Ishikawa (cell line): ENCODE results near the gene OR2D2.

Experiments used
- CEBPB ChIP-seq: IDR thresholded peaks from 2 replicates; pipeline ENCODE4 v1.6.1; 2012
- CREB1 ChIP-seq: IDR thresholded peaks from 2 replicates; pipeline ENCODE4 v1.6.1; 2012; ENCODE audit warnings: low read depth
- EGR1 ChIP-seq: IDR thresholded peaks from 2 replicates; pipeline ENCODE4 v1.6.1; 2012
- EP300 ChIP-seq: IDR thresholded peaks from 2 replicates; pipeline ENCODE4 v1.6.1; 2012; ENCODE audit warnings: borderline replicate concordance
- FOXM1 ChIP-seq: IDR thresholded peaks from 2 replicates; pipeline ENCODE4 v1.6.1; 2012; ENCODE audit warnings: low read depth, borderline replicate concordance
- NFIC ChIP-seq: IDR thresholded peaks from 2 replicates; pipeline ENCODE4 v1.6.1; 2012
- RAD21 ChIP-seq: IDR thresholded peaks from 2 replicates; pipeline ENCODE4 v1.6.1; 2012; ENCODE audit warnings: low read depth
- TAF1 ChIP-seq: IDR thresholded peaks from 2 replicates; pipeline ENCODE4 v1.6.1; 2012; ENCODE audit warnings: low read depth, mild to moderate bottlenecking
- TCF12 ChIP-seq: IDR thresholded peaks from 2 replicates; pipeline ENCODE4 v1.6.1; 2012; ENCODE audit warnings: low read depth
- TEAD4 ChIP-seq: IDR thresholded peaks from 2 replicates; pipeline ENCODE4 v1.6.1; 2012
- YY1 ChIP-seq: IDR thresholded peaks from 2 replicates; pipeline ENCODE4 v1.6.1; 2012; ENCODE audit warnings: low read depth
- ZBTB7A ChIP-seq: IDR thresholded peaks from 2 replicates; pipeline ENCODE4 v1.6.1; 2012; ENCODE audit warnings: low read depth
- TF ChIP-seq, protein P1 (sequence below): IDR thresholded peaks from 2 replicates; pipeline ENCODE4 v1.6.1; 2012
- TF ChIP-seq, protein P2 (sequence below): IDR thresholded peaks from 2 replicates; pipeline ENCODE4 v1.6.1; 2012; ENCODE audit warnings: low read depth, mild to moderate bottlenecking
- TF ChIP-seq, protein P3 (sequence below): IDR thresholded peaks from 2 replicates; pipeline ENCODE4 v1.6.1; 2012

The OR2D2 gene

GRCh38 chr11:6898911-6899310, 6.6 kb upstream of the OR2D2 start:
- TF ChIP-seq ZBTB7A (no peak), TAF1 (no peak), RAD21 (no peak), CEBPB (no peak), TEAD4 (no peak), EP300 (no peak), EGR1 (no peak), FOXM1 (no peak), YY1 (no peak), NFIC (no peak)
- TF ChIP-seq, protein P1, sequence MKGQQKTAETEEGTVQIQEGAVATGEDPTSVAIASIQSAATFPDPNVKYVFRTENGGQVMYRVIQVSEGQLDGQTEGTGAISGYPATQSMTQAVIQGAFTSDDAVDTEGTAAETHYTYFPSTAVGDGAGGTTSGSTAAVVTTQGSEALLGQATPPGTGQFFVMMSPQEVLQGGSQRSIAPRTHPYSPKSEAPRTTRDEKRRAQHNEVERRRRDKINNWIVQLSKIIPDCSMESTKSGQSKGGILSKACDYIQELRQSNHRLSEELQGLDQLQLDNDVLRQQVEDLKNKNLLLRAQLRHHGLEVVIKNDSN = no peak
- TF ChIP-seq, protein P2, sequence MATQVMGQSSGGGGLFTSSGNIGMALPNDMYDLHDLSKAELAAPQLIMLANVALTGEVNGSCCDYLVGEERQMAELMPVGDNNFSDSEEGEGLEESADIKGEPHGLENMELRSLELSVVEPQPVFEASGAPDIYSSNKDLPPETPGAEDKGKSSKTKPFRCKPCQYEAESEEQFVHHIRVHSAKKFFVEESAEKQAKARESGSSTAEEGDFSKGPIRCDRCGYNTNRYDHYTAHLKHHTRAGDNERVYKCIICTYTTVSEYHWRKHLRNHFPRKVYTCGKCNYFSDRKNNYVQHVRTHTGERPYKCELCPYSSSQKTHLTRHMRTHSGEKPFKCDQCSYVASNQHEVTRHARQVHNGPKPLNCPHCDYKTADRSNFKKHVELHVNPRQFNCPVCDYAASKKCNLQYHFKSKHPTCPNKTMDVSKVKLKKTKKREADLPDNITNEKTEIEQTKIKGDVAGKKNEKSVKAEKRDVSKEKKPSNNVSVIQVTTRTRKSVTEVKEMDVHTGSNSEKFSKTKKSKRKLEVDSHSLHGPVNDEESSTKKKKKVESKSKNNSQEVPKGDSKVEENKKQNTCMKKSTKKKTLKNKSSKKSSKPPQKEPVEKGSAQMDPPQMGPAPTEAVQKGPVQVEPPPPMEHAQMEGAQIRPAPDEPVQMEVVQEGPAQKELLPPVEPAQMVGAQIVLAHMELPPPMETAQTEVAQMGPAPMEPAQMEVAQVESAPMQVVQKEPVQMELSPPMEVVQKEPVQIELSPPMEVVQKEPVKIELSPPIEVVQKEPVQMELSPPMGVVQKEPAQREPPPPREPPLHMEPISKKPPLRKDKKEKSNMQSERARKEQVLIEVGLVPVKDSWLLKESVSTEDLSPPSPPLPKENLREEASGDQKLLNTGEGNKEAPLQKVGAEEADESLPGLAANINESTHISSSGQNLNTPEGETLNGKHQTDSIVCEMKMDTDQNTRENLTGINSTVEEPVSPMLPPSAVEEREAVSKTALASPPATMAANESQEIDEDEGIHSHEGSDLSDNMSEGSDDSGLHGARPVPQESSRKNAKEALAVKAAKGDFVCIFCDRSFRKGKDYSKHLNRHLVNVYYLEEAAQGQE = no peak

GRCh38 chr11:6895010-6895409, 2.7 kb upstream of the OR2D2 start:
- TF ChIP-seq ZBTB7A = no peak
- TF ChIP-seq CEBPB = no peak
- no peak for TF ChIP-seq CREB1
- no peak for TF ChIP-seq YY1
- TF ChIP-seq FOXM1 = no peak
- TF ChIP-seq TEAD4 = no peak
- TF ChIP-seq RAD21 = no peak
- TF ChIP-seq, protein P3, sequence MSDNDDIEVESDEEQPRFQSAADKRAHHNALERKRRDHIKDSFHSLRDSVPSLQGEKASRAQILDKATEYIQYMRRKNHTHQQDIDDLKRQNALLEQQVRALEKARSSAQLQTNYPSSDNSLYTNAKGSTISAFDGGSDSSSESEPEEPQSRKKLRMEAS = no peak

DNA sequence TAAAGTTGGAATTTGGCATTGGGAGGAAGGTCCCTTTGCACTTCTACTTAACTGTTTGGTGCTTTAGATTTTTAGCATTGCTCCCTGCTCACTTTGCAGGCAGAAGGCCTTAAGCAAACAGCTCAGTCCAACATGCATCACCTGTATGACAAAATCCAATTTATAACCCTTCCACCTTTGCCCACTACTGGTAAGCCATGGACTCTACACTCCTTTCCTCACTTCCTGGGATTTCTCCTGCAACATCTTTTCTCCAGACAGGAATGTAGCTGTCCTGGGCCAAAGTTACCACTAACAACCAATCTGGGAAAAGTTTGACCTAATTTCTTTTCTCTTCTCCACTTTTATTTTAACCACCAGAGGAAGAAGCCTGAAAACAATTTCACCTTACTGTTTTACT, 1.8 kb upstream of the OR2D2 start:
- TF ChIP-seq RAD21 (no peak), EGR1 (no peak), EP300 (no peak), CREB1 (no peak), CEBPB (no peak), FOXM1 (no peak), TCF12 (no peak)
- TF ChIP-seq, protein P1 = no peak
- TF ChIP-seq, protein P2 = no peak

GRCh38 chr11:6889835-6890234, 2.5 kb downstream of the OR2D2 start:
- TF ChIP-seq CREB1 (no peak), EGR1 (no peak), TAF1 (no peak), NFIC (no peak), EP300 (no peak), FOXM1 (no peak), YY1 (no peak), ZBTB7A (no peak), RAD21 (no peak)
- TF ChIP-seq, protein P2 = no peak

DNA sequence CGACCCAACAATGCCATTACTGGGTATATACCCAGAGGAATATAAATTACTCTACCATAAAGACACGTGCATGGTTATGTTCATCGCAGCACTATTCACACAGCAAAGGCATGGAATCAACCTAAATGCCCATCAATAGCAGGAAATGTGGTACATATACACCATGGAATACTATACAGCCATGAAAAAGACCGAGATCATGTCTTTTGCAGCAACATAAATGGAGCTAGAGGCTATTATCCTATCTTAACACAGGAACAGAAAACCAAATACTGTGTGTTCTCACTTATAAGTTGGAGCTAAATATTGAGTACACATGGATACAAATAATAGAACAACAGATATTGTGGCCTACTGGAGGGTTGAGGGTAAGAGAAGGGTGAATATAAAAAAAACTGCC, 3.5 kb downstream of the OR2D2 start:
- TF ChIP-seq RAD21 (no peak), EGR1 (no peak), FOXM1 (no peak), TAF1 (no peak), EP300 (no peak), NFIC (no peak), CEBPB (no peak), YY1 (no peak), CREB1 (no peak), TCF12 (no peak), ZBTB7A (no peak), TEAD4 (no peak)
- TF ChIP-seq, protein P2 = no peak
- TF ChIP-seq, protein P3 = no peak
- TF ChIP-seq, protein P1 = no peak
